MM.1S (cell line): ENCODE measurements around the gene GJA5.

Source experiments
- DNase-seq: peaks from one replicate; pipeline ENCODE4 v3.0.0-alpha.2; 2015
- H2AFZ ChIP-seq: fragments of 300-600 bp; sonication (generic); 2 replicates; pipeline ENCODE4 v1.6.0; 2016; ENCODE audit warnings: antibody characterized with exemption, low read length
- H3F3A ChIP-seq: fragments of 300-600 bp; sonication (generic); 2 replicates; pipeline ENCODE4 v1.6.1; 2016; ENCODE audit warnings: mild to moderate bottlenecking, antibody characterized with exemption, low read length, moderate library complexity, mixed read lengths; ENCODE audit not compliant: insufficient read depth
- H3K27ac ChIP-seq: fragments of 300-600 bp; sonication (generic); 2 replicates; pipeline ENCODE4 v1.5.1; 2016; ENCODE audit warnings: mild to moderate bottlenecking, low read length
- H3K27me3 ChIP-seq: fragments of 300-600 bp; sonication (generic); replicated peaks from 2 replicates; pipeline ENCODE4 v1.6.0; 2016; ENCODE audit warnings: low read length; ENCODE audit not compliant: insufficient read depth
- H3K36me3 ChIP-seq: fragments of 300-600 bp; sonication (generic); replicated peaks from 2 replicates; pipeline ENCODE4 v1.6.1; 2016; ENCODE audit warnings: mild to moderate bottlenecking, low read length, mixed read lengths; ENCODE audit not compliant: insufficient read depth
- H3K4me1 ChIP-seq: fragments of 300-600 bp; sonication (generic); 2 replicates; pipeline ENCODE4 v1.6.1; 2016; ENCODE audit warnings: low read length, mixed read lengths
- H3K4me2 ChIP-seq: fragments of 300-600 bp; sonication (generic); 2 replicates; pipeline ENCODE4 v1.6.0; 2016; ENCODE audit warnings: low read depth, low read length
- H3K4me3 ChIP-seq: fragments of 300-600 bp; sonication (generic); 2 replicates; pipeline ENCODE4 v1.5.1; 2016; ENCODE audit warnings: low read length, mixed read lengths
- H3K79me2 ChIP-seq: fragments of 300-600 bp; sonication (generic); 2 replicates; pipeline ENCODE4 v1.6.1; 2016; ENCODE audit warnings: mixed run types, low read length, mixed read lengths
- H3K9ac ChIP-seq: fragments of 300-600 bp; sonication (generic); 2 replicates; pipeline ENCODE4 v1.6.1; 2016; ENCODE audit warnings: low read length, mixed read lengths
- H3K9me2 ChIP-seq: fragments of 300-600 bp; sonication (generic); replicated peaks from 2 replicates; pipeline ENCODE4 v1.6.1; 2016; ENCODE audit warnings: mild to moderate bottlenecking, low read length, mixed read lengths; ENCODE audit not compliant: insufficient read depth
- H3K9me3 ChIP-seq: fragments of 300-600 bp; sonication (generic); replicated peaks from 2 replicates; pipeline ENCODE4 v1.6.1; 2016; ENCODE audit warnings: mild to moderate bottlenecking, low read length, mixed read lengths; ENCODE audit not compliant: insufficient read depth
- H4K20me1 ChIP-seq: fragments of 300-600 bp; sonication (generic); 2 replicates; pipeline ENCODE4 v1.6.1; 2016; ENCODE audit warnings: mild to moderate bottlenecking, low read length, moderate library complexity, mixed read lengths; ENCODE audit not compliant: insufficient read depth
- CTCF ChIP-seq: fragments of 300-600 bp; sonication (generic); IDR thresholded peaks from 2 replicates; pipeline ENCODE4 v1.5.1; 2016; ENCODE audit warnings: antibody characterized with exemption, low read length, mixed read lengths
- EZH2 ChIP-seq: fragments of 300-600 bp; sonication (generic); optimal IDR thresholded peaks from 2 replicates; pipeline ENCODE3; 2017; ENCODE audit warnings: low read depth, mild to moderate bottlenecking, antibody characterized with exemption, low read length, mixed read lengths
- EZH2phosphoT487 ChIP-seq: fragments of 300-600 bp; sonication (generic); IDR thresholded peaks from 2 replicates; pipeline ENCODE4 v1.6.1; 2018; ENCODE audit warnings: antibody characterized with exemption, low read length

The GJA5 gene

GRCh38 chr1:147712605-147713004 is 47.8 kb downstream of the GJA5 start:
- Histone ChIP-seq H3K4me2 (no peak overlapping the region), H3K79me2 (no peaks in the 10 kb centered on the region), H3K27me3 (no peaks in the 10 kb centered on the region), H3K9me2 (no peaks in the 10 kb centered on the region), H3K27ac (no peak overlapping the region), H4K20me1 (no peaks in the 10 kb centered on the region), H3K4me3 (no peak overlapping the region), H2AFZ (no peak overlapping the region), H3K4me1 (no peaks in the 10 kb centered on the region), H3K9ac (no peak overlapping the region), H3K36me3 (no peaks in the 10 kb centered on the region), H3F3A (no peaks in the 10 kb centered on the region), H3K9me3 (no peaks in the 10 kb centered on the region)
- no peak for DNase-seq
- TF ChIP-seq EZH2 (no peak), EZH2phosphoT487 (no peak), CTCF (no peak)
